ENCODE data around the gene DUS1L.
A peak's percentile ranks its signal among the peaks of the same experiment; 100 is the strongest.
"Not testable (repeated sequence)": the region's sequence is repeated elsewhere in the genome, so short reads cannot be mapped to it uniquely, and the experiment has no call there.

DUS1L gene

DNA sequence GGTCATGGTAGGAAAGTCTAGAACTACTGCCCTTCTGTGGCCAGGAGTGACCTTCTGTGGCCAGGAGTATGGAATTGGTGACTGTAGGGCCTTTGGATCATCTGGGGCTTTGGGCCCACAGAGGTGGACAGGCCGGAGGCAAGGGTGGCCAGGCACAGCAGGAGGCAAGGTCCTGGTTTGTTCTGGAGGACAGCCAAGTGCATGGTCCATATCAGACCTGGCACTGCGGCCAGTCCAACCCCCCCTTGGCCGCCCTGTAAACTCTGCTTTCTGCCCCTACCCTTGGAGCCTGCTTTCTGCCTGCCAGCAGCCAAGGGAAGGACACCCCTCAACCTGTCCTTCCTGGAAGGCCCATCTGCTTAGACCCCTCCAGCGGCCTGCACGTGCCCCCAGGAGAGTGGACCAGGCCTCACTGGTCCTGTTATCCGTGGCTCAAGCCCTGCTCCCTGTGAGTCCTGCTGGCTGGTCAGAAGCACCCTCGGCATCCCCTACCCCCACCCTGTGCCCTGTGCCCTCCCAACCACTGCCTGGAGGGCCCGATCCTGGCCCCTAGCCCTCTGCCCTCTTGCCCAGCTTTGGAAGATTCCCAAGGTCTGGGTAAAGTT lies 25.8 kb downstream of the DUS1L start:
- DNase-seq (ENCODE audit: low read depth in 2 of 2) = no peak

DNA sequence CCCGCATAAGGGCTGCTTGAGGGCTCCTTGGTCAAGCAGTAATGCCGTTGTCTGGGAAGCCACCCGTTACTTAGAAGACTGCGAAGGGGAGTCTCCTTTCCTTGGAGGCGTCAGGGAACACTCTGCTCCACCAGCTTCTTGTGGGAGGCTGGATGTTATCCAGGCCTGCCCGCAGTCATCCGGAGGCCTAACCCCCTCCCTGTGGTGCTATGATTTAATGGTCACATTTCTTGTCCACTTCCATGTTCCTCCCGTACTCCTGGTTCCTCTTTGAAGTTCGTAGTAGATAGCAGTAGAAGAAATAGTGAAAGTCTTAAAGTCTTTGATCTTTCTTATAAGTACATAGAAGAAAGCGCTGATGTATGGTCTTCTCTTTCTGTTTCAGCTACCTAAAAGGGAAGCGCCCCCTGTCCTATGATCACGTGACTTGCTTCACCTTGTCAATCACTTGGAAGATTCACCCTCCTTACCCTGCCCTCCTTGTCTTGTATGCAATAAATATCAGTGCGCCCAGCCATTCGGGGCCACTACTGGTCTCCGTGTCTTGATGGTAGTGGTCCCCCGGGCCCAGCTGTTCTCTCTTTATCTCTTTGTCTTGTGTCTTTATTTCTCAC lies 26.7 kb downstream of the DUS1L start:
- not testable (repeated sequence) for DNase-seq (ENCODE audit: low read depth in 2 of 2)

DNA sequence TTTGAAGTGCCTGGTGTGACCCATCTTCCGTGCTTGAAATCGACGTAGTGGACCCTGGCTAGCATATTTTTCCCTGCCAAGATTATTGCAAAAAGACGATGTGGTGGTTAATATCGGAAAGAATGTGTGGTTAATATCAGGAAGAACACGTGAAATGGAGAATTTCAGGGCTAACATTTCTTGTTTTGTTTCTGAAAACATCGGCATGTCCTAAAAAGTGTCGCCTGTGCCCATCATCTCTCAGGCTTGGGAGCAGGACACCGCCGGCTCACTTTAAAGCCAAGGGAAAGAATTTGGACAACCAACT lies 27.8 kb downstream of the DUS1L start:
- DNase-seq (ENCODE audit: low read depth in 2 of 2) = no peak

DNA sequence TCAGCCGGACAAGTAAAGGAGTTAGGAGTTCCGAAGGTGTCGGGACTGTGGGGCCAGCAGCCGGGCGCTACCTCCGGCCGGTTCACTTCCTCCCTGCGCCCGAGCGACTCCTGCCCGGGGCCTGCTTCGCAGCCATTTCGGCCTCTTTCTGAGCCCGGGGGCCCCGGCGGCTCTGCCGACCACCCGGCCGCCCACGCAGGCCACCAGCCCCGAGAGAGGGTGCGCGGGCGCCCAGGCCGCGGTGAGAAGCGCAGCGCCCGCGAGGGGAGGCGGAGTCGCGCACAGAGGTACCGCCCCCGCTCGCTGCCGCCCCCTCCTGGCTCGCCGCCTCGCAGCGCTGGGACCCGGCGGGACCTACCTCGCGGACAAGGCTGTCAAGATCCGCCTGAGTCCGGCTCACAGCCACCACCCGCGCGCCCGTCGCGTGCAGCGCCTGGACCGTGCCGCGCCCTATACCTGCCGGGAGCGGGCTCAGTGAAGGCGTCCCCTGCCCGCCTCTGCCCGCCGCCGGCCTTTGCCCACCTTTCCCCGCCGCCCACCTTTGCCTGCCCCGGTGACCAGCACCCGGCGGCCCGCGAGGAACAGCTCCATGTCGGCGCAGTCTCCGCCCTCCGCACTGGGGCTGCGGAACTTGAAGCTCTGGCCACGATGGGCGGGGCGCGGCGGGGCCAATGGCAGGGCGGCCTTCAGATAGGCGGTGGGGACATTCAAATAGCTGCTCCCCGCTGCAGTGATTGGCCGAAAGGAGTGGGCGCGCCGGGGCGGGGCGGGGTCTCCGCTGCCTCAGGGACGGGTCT lies 28.3 kb downstream of the DUS1L start, which contains the start of gene DCXR:
Gene DCXR (minus strand): TSS at position 606 of the 797 bp plus-strand sequence. CDS start 15 bp downstream, at position 591.
- peak; percentile 86 to 88 for DNase-seq (ENCODE audit: low read depth in 2 of 2)

DNA sequence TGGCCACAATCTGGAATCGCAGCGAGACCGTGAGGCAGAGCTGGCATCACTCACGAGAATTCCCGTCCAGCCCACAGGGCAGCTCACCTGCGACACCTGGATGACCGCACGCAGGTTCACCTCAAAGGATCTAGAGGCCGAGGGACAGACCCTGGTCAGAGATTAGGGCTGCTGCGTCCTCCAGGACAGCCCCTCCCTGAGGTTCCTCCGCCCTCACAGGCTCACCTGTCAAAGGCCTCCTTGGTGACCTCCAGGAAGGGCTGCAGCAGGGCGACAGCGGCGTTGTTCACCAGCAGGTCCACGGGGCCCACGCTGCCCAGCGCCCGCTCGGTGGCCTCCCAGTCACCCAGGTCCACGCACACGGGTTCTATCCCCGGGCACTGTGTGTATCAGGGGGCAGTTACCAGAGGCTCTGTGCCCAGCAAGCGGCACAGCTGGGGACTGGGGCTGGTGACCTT lies 28.9 kb downstream of the DUS1L start:
- DNase-seq (ENCODE audit: low read depth in 2 of 2) = no peak

DNA sequence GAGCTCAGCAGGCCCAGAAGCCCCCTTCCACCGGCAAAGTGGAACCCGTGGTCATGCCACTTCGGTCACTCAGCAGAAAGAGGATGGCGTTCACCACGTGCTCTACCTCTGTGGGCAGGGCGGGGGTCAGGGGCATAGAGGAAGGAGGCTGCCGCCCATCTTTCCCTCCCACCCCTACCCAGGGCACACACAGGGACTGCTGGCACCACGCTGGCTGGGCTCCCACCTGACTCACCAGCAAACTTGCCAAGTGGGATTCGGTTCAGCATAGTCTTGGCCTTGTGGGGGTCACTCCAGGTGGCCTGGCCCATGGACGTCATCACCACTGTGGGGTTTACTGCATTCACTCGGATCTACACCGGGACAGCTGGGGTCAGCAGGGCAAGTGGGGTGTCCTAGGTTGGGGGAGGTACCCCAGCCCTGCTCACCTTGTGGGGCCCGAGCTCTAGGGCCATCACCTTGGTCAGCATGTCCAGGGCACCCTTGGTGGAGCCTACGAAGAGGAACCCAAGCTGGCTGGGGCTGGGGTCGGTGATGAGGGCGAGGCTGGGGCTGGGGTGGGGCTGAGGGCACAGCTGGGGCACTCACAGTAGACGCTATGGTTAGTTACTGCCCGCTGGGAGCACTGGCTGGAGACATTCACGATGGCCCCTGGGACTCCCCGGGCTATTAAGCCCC lies 29.5 kb downstream of the DUS1L start:
- no peak for DNase-seq (ENCODE audit: low read depth in 2 of 2)

DNA sequence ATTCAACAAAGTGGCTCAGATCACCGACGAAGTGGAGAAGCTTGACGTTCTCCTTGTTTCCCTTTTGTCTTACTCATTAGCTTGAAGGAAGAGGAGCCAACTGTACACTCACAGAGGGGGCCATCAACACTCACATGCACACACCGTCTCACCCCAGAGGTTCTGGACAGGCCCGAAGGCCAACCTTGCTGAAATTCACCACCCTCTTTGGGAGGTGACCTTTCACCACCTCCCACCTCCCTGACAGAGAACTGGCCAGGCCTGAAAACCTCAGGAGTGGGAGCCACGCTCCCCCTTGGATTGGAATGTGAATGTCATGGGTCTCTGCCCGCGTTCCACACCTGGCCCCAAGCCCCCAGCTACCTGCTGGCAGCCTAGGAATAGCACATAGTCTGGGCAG lies 30.1 kb downstream of the DUS1L start:
- no peak for DNase-seq (ENCODE audit: low read depth in 2 of 2)

DNA sequence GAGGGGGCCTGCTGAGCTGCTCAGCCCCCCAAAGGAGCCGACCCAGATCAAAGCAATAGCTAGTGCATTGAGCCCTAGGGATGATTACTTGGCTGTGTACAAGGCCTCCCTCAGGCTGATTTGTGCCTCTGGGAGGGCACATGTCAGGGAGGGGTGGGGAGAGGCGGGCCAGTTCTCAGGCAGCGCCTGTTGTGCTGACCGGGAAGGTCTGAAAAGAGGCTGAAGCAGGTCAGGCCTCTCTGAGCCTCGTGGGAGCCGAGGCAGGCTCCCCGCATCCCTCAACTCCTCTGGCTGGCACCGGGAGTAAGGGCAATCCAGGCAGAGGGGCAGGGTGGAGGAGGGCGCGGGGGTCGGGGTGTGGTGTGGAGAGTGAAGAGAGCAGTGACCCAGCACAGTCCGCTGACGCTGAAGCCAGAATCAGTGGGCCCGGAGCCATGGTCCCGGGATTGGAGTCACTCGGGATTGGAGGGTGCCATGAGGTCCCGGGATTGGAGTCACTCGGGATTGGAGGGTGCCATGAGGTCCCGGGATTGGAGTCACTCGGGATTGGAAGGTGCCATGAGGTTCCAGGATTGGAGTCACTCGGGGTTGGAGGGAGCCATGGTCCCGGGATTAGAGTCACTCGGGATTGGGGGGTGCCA lies 31.1 kb downstream of the DUS1L start:
- no peak for DNase-seq (ENCODE audit: low read depth in 2 of 2)

DNA sequence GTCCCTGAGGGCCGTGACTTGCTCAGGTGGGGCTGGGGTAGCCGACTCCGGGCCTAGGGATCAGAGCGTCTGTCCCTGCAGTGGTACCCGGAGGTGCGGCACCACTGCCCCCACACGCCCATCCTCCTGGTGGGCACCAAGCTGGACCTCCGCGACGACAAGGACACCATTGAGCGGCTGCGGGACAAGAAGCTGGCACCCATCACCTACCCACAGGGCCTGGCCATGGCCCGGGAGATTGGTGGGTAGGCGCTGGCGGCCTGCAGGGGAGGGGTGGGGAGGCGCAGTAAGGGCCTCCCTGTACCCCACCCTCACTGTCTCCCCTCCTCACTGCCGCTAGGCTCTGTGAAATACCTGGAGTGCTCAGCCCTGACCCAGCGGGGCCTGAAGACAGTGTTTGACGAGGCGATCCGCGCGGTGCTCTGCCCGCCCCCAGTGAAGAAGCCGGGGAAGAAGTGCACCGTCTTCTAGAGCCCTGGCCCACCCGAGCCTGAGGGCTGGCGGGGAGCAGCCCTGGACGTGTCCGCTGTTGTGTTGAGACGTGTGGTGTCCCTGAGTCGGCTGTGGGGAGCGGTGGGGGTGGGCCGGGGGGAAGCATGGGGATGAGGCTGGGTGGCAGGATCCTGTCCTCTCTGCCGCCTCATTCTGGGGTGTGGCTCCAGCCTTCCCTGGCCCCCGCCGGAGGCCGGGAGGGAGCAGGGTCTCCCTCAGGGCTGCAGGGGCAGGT lies 32.1 kb downstream of the DUS1L start:
- no peak for DNase-seq (ENCODE audit: low read depth in 2 of 2)

DNA sequence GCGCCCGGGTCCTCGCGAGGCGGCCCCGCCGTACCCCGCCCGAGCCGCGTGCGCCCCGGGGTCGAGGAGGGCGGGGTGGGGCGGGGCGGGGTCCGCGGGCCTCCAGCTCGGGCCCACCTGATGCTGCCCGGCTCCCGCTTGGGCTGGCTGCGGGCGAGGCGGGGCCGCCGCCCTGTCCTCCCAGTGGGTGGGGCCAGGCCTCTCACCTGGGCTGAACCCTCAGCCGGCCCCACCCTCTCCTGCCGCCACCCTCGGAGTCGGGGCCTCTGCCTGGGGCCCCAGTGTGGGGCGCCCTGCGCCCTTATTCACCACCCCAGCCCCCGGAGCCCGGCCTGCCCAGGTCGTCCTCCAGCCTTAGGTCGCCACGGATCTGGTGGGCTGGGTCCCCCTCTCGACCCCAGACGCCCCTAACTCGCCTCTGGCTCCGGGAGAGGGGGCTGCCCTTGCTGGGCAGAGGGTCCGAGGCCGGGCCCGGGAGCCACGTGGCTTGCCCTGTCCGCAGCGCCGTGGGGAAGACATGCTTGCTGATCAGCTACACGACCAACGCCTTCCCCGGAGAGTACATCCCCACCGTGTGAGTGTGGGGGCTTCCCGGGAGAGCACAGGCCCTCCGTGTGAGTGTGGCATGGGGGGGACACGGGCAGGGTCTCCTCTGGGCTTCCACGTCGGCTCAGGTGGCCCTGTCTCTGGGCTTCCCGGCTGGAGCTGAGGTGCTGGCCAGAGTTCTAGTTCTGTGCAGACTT lies 33.5 kb downstream of the DUS1L start:
- no peak for DNase-seq (ENCODE audit: low read depth in 2 of 2)

DNA sequence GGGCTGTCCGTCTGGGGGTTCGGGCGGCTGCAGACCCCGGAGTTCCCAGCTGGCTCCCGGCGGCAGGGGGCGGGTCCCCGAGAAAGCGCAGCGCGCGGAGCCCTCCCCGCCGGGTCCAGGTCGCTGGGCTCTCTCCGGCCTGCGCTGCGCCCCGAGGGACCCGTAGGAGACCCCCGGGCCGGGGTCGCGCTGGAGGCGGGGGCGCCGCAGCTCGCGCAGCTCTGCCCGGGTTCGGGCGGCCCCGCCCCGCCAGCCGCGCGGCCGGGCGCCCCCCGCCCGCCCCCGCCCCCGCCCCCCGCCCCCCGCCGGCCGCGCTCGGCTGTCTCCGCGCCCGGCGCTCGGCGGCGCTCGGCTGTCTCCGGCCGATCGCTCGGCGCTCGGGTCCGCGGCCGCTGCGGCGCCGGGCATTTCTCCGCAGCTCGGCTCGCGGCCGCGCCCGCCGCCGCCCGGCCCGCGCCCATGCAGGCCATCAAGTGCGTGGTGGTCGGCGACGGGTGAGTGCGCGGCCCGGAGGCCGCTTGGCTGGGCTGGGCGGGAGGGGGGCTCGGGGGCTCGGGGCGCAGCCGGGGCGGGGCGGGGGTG lies 34.2 kb downstream of the DUS1L start, which contains the start of gene RAC3:
Gene RAC3 (plus strand): TSS at position 376 of the 582 bp plus-strand sequence. CDS start 84 bp downstream, at position 460.
- no peak for DNase-seq (ENCODE audit: low read depth in 2 of 2)

DNA sequence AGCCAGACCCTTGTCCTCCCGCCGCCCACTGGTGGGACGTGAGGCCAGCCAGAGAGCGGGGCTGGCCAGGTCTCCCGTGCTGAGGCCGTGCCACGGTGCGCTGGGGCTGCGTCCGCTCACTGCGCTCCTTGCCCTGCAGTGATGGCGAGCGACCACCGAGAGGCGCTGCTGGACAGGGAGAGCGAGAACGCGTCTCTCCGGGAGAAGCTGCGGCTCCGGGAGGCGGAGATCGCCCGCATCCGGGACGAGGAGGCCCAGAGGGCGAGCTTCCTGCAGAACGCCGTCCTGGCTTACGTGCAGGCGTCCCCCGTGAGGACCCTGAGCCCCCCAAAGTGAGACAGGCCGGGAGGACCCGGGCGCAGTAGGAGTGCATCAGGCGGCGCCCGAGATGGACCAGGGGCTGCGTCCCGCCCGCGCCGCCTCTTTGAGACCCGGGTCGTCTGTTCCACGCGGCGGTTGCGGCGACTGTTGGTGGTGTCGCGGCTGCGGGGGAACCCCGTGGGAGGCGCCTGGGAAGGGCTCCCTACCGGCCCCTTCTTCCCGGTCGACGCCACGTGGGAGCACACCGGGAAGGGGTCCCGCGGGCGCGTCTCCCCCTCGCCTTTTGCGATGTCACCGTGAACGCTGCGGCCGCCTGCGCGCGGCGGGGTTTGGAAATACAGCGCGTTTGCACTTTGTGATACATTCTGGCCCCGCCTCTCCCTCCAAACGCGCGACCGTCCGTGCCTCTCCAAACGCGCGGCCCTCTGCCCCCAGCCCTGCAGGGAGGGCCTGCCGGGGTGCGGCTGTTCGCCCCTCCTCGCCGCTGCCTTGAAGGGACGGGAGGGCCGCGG lies 34.9 kb downstream of the DUS1L start:
- DNase-seq (ENCODE audit: low read depth in 2 of 2) = peak; percentile 62 to 63

DNA sequence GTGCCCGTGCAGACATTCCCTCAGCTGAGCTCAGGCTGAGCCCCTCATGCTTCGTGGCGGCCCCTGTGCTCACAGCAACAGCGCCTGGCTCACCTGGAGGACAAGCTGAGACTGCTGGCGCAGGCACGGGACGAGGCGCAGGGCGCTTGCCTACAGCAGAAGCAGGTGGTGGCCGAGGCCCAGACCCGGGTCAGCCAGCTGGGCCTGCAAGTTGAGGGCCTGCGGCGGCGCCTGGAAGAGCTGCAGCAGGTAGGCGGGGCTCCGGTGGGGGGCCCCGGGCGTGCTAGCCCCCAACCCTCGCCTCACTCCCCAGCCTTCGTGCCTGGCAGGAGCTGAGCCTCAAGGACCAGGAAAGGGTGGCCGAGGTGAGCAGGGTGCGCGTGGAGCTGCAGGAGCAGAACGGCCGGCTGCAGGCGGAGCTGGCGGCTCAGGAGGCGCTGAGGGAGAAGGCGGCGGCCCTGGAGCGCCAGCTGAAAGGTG lies 35.6 kb downstream of the DUS1L start:
- DNase-seq (ENCODE audit: low read depth in 2 of 2) = no peak

DNA sequence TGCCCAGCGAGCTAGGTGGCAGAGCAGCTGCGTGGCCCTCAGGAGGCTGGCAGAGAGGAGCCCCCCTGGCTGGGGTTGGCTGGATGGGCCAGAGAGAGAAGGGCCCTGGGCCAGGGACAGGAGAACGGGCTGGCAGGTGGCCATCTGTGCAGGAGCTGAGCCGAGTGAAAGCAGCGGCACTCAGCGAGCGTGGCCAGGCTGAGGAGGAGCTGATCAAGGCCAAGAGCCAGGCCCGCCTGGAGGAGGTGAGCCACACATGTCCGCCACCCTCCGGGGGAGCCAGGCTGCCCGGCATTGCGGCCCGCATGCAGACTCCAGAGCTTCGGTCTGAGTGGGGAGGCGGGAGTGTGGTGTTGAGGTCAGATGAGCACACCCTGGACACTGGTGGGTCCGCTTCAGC lies 36.2 kb downstream of the DUS1L start:
- DNase-seq (ENCODE audit: low read depth in 2 of 2) = no peak

DNA sequence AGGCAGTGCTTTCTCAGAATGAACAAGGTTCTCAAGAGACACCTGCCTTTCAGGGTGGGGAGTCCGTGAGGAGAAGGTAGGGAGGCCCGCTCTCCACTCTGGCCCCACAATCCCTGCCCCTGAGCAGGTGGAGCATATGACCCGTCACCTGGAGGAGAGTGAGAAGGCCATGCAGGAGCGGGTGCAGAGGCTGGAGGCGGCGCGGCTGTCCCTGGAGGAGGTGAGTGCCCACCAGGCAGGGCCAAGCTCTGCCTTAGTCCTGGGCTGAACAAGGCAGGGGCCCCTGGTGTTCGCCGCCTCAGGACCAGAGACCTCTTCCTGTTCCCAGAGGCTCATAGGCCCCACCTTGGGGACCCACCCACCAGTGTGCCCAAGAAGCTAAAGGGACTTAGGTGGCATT lies 36.6 kb downstream of the DUS1L start:
- DNase-seq (ENCODE audit: low read depth in 2 of 2) = no peak

DNA sequence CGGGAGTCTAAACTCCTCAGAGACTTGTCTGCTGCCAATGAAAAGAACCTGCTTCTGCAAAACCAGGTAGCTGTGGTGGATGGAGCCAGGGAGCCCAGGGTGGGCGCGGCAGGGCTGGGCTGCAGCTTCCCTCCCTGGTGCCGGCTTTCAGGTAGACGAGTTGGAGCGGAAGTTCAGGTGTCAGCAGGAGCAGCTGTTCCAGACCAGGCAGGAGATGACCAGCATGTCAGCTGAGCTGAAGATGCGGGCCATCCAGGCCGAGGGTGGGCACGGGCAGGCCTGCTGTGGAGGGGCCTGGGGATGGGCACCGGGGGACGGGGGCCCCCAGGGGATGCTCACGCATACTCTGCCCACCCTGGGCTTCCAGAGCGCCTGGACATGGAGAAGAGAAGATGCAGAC lies 37.4 kb downstream of the DUS1L start:
- DNase-seq (ENCODE audit: low read depth in 2 of 2) = no peak

DNA sequence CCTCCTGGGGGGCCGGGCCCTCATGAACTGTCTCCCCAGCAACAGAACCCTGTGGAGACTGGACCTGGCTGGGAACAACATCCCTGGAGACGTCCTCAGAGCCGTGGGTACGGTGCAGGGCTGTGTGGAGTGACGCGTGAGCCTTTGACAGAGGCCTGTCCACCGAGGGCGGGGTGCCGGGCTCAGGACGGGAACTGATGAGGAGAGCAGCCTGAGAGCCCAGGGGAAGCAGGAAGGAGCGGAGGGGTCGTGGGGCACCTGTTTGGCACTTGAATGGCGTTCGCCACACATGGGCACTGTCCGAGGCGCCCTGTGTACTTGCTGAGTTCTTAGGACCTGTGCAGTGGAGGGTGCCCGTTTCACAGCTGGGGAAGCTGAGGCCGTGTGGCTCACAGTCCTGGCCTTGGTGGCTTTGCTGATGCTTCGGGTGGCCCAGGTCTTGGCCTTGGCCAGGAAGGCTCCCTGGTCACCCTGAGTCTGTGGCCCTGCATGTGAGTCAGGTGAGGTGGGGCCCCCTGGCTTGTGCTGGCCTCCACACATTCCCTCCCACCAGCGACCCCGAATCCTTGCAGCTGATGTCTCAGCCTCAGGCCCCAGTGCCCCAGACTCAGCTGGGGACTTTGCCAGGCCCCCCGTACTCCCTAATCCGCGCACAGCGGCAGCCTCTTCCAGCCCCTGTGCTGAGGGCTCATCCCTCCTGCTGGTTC lies 40.0 kb downstream of the DUS1L start:
- DNase-seq (ENCODE audit: low read depth in 2 of 2) = no peak

DNA sequence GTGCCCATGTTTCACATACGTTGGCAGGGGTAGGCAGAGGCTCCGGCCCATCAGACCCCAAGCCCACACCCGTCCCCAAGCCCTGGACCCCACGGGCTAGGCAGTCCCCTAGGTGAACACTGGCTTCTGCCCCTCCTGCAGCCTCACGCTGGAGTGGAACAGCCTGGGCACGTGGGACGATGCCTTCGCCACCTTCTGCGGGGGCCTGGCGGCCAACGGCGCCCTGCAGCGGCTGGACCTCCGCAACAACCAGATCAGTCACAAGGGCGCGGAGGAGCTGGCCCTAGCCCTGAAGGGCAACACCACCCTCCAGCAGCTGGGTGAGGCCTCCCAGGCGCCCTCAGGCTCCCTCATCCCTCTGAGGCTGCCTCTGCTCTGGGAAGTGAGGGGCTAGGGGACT lies 40.7 kb downstream of the DUS1L start:
- no peak for DNase-seq (ENCODE audit: low read depth in 2 of 2)
